ENCODE data around the gene ZNF575. TPM values are rescaled to one million over a fixed set of nuclear protein-coding genes. Genes with fewer than 3 reads are reported as not detected.
A peak's percentile ranks its signal among the peaks of the same experiment; 100 is the strongest.

Gene ZNF575
- total and polyA plus RNA-seq, 5 donors from 2014 or later = 0.83 to 3.3 (median 1.5) TPM

DNA sequence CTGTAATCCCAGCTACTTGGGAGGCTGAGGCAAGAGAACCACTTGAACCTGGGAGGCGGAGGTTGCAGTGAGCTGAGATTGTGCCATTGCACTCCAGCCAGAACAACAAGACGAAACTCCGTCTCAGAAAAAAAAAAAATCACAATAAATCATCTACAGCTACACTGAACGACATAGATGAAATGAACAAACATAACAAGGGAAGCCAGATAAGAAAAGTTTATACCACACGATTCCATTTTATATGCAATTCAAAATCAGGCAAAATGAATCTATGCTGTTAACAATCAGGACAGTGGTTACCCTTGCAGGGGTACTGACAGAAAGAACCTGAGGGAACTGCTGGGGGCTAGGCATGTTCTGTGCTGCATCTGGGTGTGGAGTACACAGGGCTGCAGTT, 36.7 kb downstream of the ZNF575 start:
- no peak for DNase-seq
- Histone ChIP-seq H3K36me3 (ENCODE audit: control insufficient read depth, insufficient read depth, low read length) (peaks cover 4% of the 10 kb centered on the region), H3K27ac (ENCODE audit: insufficient read depth, low read length, poor library complexity, severe bottlenecking) (no peak overlapping the region), H3K27me3 (ENCODE audit: control insufficient read depth, insufficient read depth, low read length) (no peaks in the 10 kb centered on the region), H3K4me1 (ENCODE audit: control insufficient read depth, insufficient read depth, low read length, poor library complexity, severe bottlenecking) (peaks cover 12% of the 10 kb centered on the region), H3K9me3 (ENCODE audit: control insufficient read depth in 2 of 2, low read length in 2 of 2) (no peaks in the 10 kb centered on the region), H3K4me3 (ENCODE audit: low read depth, low read length) (no peak overlapping the region)
- ATAC-seq (ENCODE audit: low read depth in 2 of 2) = no peak
- H3K9me3 Mint-ChIP-seq = peaks cover 0 to 2% (median 0%) of the 10 kb centered on the region in 7 donors
- H3K4me3 Mint-ChIP-seq = peak overlapping the region in 2 of 4 donors; percentile 15 to 56
- peaks cover 13 to 41% (median 27%) of the 10 kb centered on the region in 4 donors for H3K4me1 Mint-ChIP-seq
- H3K27ac Mint-ChIP-seq = peak overlapping the region in 2 of 3 donors; percentile 81 to 87
- no peaks in the 10 kb centered on the region for H3K27me3 Mint-ChIP-seq
- H3K36me3 Mint-ChIP-seq = peaks cover 21% of the 10 kb centered on the region

DNA sequence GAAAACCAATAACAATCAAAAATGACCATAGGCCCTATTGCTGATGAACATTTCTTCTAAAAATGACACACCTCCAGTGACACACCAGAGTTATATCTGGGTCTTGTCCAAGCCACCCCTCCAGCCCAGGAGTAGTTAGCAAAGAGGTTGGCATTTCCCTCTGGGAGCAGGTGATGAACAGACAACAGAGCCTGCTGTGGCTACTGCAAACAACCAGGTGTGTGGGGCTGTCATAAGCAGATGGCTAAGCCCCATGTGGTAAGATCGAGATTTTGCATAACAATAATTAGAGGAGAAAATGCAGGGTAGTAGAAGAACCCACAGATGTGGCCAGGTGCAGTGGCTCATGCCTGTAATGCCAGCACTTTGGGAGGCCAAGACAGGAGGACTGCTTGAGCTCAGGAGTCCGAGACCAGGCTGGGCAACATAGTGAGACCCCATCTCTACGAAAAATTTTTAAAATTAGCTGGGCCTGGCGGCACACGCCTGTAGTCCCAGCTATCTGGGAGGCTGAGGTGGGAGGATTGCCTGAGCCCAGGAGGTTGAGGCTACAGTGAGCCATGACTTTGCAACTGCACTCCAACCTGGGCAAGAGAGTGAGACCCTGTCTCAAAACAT, 37.3 kb downstream of the ZNF575 start:
- Mint-ChIP-seq H3K36me3 (peaks cover 21% of the 10 kb centered on the region), H3K27me3 (peaks cover 2% of the 10 kb centered on the region), H3K9me3 (peaks cover 0 to 2% (median 0%) of the 10 kb centered on the region in 7 donors), H3K4me3 (peak overlapping the region in 1 of 4 donors; percentile 56), H3K4me1 (peaks cover 13 to 44% (median 28%) of the 10 kb centered on the region in 4 donors), H3K27ac (peak overlapping the region; percentile 81 to 90 (median 87))
- ATAC-seq (ENCODE audit: low read depth in 2 of 2) = no peak
- H3K27me3 ChIP-seq (ENCODE audit: control insufficient read depth, insufficient read depth, low read length) = no peaks in the 10 kb centered on the region
- H3K27ac ChIP-seq (ENCODE audit: insufficient read depth, low read length, poor library complexity, severe bottlenecking) = no peak overlapping the region
- DNase-seq = no peak
- H3K4me1 ChIP-seq (ENCODE audit: control insufficient read depth, insufficient read depth, low read length, poor library complexity, severe bottlenecking) = peaks cover 15% of the 10 kb centered on the region
- H3K36me3 ChIP-seq (ENCODE audit: control insufficient read depth, insufficient read depth, low read length) = peaks cover 4% of the 10 kb centered on the region
- no peak overlapping the region for H3K4me3 ChIP-seq (ENCODE audit: low read depth, low read length)
- H3K9me3 ChIP-seq (ENCODE audit: control insufficient read depth in 2 of 2, low read length in 2 of 2) = no peaks in the 10 kb centered on the region

DNA sequence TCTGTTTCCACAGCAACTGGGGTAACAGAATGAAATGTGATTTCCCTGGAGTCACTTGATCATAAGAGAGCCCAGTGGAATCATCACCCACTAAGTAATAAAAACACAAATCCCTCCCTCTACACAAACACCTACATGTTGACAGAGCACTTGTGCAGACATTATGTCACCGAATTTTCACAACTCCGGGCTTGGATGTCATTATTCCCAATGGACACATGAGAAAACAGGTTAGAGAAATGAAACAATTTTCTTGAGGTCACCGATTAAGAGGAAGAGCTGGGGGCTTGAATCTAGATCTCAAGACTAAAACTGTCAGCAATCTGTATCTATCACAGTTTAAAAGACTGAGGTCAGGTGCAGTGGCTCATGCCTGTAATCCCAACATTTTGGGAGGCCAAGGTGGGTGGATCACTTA, 39.2 kb downstream of the ZNF575 start:
- H3K27ac ChIP-seq (ENCODE audit: insufficient read depth, low read length, poor library complexity, severe bottlenecking) = no peak overlapping the region
- DNase-seq (no peak), ATAC-seq (ENCODE audit: low read depth in 2 of 2) (no peak)
- H3K4me1 Mint-ChIP-seq = peaks cover 13 to 52% (median 27%) of the 10 kb centered on the region in 4 donors
- peaks cover 4% of the 10 kb centered on the region for H3K36me3 ChIP-seq (ENCODE audit: control insufficient read depth, insufficient read depth, low read length)
- H3K9me3 ChIP-seq (ENCODE audit: control insufficient read depth in 2 of 2, low read length in 2 of 2) = no peaks in the 10 kb centered on the region
- H3K9me3 Mint-ChIP-seq = no peaks in the 10 kb centered on the region
- peaks cover 18% of the 10 kb centered on the region for H3K36me3 Mint-ChIP-seq
- H3K4me3 Mint-ChIP-seq = peak overlapping the region in 2 of 4 donors; percentile 43 to 69
- peaks cover 8% of the 10 kb centered on the region for H3K27me3 Mint-ChIP-seq
- no peak overlapping the region for H3K4me3 ChIP-seq (ENCODE audit: low read depth, low read length)
- H3K27ac Mint-ChIP-seq = peak overlapping the region in 2 of 3 donors; percentile 80 to 87
- H3K27me3 ChIP-seq (ENCODE audit: control insufficient read depth, insufficient read depth, low read length) = no peaks in the 10 kb centered on the region
- peaks cover 20% of the 10 kb centered on the region for H3K4me1 ChIP-seq (ENCODE audit: control insufficient read depth, insufficient read depth, low read length, poor library complexity, severe bottlenecking)

DNA sequence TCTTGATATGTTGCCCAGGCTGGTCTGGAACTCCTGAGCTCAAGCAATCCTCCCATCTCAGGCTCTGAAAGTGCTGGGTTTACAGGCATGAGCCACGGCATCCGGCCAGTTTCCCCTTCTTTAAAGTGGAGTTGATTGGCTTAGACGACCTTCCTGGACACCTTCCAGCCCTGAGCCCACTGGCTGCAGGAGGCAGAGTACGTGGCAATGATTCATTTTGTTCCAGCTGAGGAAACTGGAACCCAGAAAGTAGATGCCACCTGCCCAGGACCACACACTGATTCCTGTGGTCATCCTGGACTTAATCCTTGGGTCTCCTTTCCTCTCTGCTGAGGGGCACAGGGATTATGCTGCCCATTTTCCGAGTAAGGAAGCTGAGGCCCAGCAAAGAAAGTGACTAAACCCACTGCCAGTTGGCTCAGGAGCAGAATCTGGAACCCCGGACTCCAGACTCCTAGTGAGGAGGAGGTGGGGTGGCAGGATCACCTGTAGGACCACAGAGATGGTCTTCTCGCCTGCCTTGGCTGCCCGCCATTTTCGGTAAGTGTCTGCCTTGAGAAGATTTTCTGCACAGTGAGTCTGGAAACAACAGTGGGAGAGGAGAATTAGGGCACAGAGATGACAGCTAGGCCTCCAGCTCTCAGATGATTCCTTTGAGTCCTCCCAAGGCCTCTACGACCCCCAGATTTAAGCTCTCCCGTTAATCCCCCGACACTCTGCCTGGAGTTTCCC, 41.6 kb downstream of the ZNF575 start:
- Mint-ChIP-seq H3K4me3 (peak overlapping the region; percentile 95 to 100 (median 97)), H3K36me3 (peaks cover 18% of the 10 kb centered on the region), H3K9me3 (no peaks in the 10 kb centered on the region), H3K27me3 (peaks cover 10% of the 10 kb centered on the region), H3K27ac (peak overlapping the region; percentile 43 to 99 (median 98)), H3K4me1 (peaks cover 13 to 53% (median 27%) of the 10 kb centered on the region in 4 donors)
- peaks cover 4% of the 10 kb centered on the region for H3K36me3 ChIP-seq (ENCODE audit: control insufficient read depth, insufficient read depth, low read length)
- ATAC-seq (ENCODE audit: low read depth in 2 of 2) = no peak
- peak overlapping the region; percentile 95 for H3K4me3 ChIP-seq (ENCODE audit: low read depth, low read length)
- H3K4me1 ChIP-seq (ENCODE audit: control insufficient read depth, insufficient read depth, low read length, poor library complexity, severe bottlenecking) = peaks cover 20% of the 10 kb centered on the region
- H3K9me3 ChIP-seq (ENCODE audit: control insufficient read depth in 2 of 2, low read length in 2 of 2) = no peaks in the 10 kb centered on the region
- peak overlapping the region; percentile 81 for H3K27ac ChIP-seq (ENCODE audit: insufficient read depth, low read length, poor library complexity, severe bottlenecking)
- no peak for DNase-seq
- H3K27me3 ChIP-seq (ENCODE audit: control insufficient read depth, insufficient read depth, low read length) = no peaks in the 10 kb centered on the region

DNA sequence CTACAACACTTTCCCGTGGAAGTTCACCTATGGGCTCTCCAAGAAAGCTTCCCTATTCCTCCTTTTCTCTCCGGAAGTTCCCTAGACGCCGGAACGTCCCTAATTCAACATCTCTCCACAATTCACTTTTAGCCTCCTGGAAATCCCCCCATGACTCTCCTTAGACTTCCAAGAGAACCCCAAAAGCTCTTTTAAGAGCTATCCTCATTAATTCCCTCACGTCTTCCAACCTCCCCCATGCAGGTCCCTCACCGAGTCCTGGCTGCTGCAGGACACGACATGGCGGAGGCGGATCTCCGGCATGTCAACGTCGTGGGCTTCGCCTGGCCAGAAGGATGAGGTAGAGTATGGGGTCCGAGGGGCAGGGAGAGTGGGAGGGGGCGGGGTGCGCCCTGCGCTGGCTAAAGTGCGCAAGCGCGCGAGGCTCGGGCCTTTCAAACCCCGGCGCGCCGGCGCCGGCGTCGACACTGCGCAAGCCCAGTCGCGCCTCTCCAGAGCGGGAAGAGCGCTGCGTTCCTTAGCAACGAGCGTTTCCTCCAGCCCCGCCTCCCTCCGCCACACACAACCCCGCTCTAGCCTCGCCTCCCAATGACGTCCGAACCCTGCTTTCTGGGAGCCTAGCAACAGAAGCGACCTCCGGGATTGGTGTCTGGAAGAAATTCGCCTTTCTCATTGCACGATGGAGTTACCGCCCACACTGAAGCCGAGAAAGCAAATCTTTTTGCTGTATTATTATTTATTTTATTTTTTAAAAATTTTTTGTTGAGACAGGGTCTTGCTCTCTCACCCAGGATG, 42.4 kb downstream of the ZNF575 start, which contains the start of the genes PINLYP and XRCC1:
PINLYP (plus strand) TSS at position 646 of the 795 bp plus-strand sequence. CDS start 1,391 bp downstream, outside the sequence.
XRCC1 (minus strand) TSS at position 372 of the 795 bp plus-strand sequence; CDS start at position 303, 69 bp downstream.
- H3K4me3 ChIP-seq (ENCODE audit: low read depth, low read length) = peak within 1 kb of the TSS; percentile 95

DNA sequence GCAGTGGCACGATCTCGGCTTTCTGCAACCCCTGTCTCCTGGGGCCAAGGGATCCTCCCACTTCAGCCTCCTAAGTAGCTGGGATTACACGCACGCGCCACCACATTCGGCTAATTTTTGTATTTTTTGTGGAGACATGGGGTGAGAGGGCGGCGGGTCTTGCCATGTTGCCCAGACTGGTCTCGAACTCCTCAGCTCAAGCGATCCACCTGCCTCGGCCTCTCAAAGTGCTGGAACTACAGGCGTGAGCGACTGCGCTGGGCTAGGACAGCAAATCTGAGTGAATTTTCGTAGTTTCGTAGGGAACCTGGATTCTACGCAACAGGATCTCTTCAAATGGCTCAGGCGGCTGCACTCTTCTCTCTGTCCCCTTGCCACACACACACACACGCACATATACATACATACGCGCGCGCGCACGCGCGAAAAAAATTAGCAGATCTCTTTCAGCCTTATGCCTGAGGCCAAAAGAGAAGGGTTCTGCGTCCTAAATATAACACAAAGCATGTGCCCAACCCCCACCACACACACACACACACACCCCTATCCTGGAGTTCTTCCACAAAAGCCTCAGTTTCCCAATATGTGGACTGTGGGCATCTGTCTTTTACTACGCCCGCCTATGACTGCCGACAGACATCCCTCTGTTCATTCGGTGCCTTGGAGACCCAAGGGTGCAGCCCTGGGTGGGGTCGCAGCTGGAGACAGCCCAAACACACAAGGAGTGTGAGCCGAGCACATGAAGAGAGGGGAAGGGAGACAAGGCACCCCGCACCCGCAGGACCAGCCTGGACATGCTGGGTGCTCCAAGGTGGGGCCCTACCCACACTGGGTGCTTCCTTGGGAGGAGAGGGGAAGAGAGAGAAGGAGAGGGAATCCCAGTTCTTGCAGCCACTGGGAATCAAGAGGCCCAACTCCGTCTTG, 43.2 kb downstream of the ZNF575 start:
- H3K9me3 ChIP-seq (ENCODE audit: control insufficient read depth in 2 of 2, low read length in 2 of 2) = no peaks in the 10 kb centered on the region
- no peak for ATAC-seq (ENCODE audit: low read depth in 2 of 2)
- peaks cover 20% of the 10 kb centered on the region for H3K4me1 ChIP-seq (ENCODE audit: control insufficient read depth, insufficient read depth, low read length, poor library complexity, severe bottlenecking)
- Mint-ChIP-seq H3K27me3 (peaks cover 10% of the 10 kb centered on the region), H3K4me3 (peak overlapping the region; percentile 44 to 97 (median 76)), H3K27ac (peak overlapping the region; percentile 48 to 99 (median 98)), H3K36me3 (peaks cover 10% of the 10 kb centered on the region), H3K9me3 (no peaks in the 10 kb centered on the region), H3K4me1 (peaks cover 6 to 46% (median 22%) of the 10 kb centered on the region in 4 donors)
- H3K36me3 ChIP-seq (ENCODE audit: control insufficient read depth, insufficient read depth, low read length) = peaks cover 4% of the 10 kb centered on the region
- peak overlapping the region; percentile 53 for H3K4me3 ChIP-seq (ENCODE audit: low read depth, low read length)
- DNase-seq = no peak
- no peaks in the 10 kb centered on the region for H3K27me3 ChIP-seq (ENCODE audit: control insufficient read depth, insufficient read depth, low read length)
- peak overlapping the region; percentile 76 for H3K27ac ChIP-seq (ENCODE audit: insufficient read depth, low read length, poor library complexity, severe bottlenecking)

More for the DNA sequence above, 42.4 kb downstream of the ZNF575 start, which contains the start of the genes PINLYP and XRCC1:
- H3K36me3 Mint-ChIP-seq = peaks cover 18% of the 10 kb centered on the region
- Histone ChIP-seq H3K9me3 (ENCODE audit: control insufficient read depth in 2 of 2, low read length in 2 of 2) (no peaks in the 10 kb centered on the region), H3K36me3 (ENCODE audit: control insufficient read depth, insufficient read depth, low read length) (peaks cover 4% of the 10 kb centered on the region), H3K27ac (ENCODE audit: insufficient read depth, low read length, poor library complexity, severe bottlenecking) (peak within 1 kb of the TSS; percentile 81), H3K27me3 (ENCODE audit: control insufficient read depth, insufficient read depth, low read length) (no peaks in the 10 kb centered on the region), H3K4me1 (ENCODE audit: control insufficient read depth, insufficient read depth, low read length, poor library complexity, severe bottlenecking) (peaks cover 20% of the 10 kb centered on the region)
- H3K27me3 Mint-ChIP-seq = peaks cover 10% of the 10 kb centered on the region
- no peaks in the 10 kb centered on the region for H3K9me3 Mint-ChIP-seq
- H3K4me3 Mint-ChIP-seq = peak within 1 kb of the TSS; percentile 95 to 100 (median 97)
- DNase-seq (peak; percentile 95 to 98 (median 97)), ATAC-seq (ENCODE audit: low read depth in 2 of 2) (peak; percentile 98)
- H3K27ac Mint-ChIP-seq = peak within 1 kb of the TSS; percentile 76 to 99 (median 98)
- H3K4me1 Mint-ChIP-seq = peaks cover 7 to 53% (median 28%) of the 10 kb centered on the region in 4 donors

Data from CD4-positive, CD25-positive, alpha-beta regulatory T cell (primary cell).